IMR-90 (cell line): ENCODE measurements around the gene ARHGAP8.

Source experiments
- CEBPB ChIP-seq: IDR thresholded peaks from 2 replicates; pipeline ENCODE4 v1.6.1; 2012; ENCODE audit warnings: low read depth, low read length, improper control_type of control experiment
- CHD1 ChIP-seq: IDR thresholded peaks from 2 replicates; pipeline ENCODE4 v1.6.1; 2012; ENCODE audit warnings: low read depth, low read length, improper control_type of control experiment
- FOS ChIP-seq: fragments of 150-350 bp; IDR thresholded peaks from 2 replicates; pipeline ENCODE4 v1.6.1; 2016; ENCODE audit warnings: low read depth, low read length
- MAZ ChIP-seq: IDR thresholded peaks from 2 replicates; pipeline ENCODE4 v1.6.1; 2012; ENCODE audit warnings: low read depth, mild to moderate bottlenecking, low read length, improper control_type of control experiment, moderate library complexity, borderline replicate concordance
- NFE2L2 ChIP-seq: fragments of 150-350 bp; IDR thresholded peaks from 2 replicates; pipeline ENCODE4 v1.6.1; 2016; ENCODE audit warnings: low read depth, mild to moderate bottlenecking, low read length
- POLR2A ChIP-seq: IDR thresholded peaks from 2 replicates; pipeline ENCODE4 v1.6.1; 2012; ENCODE audit warnings: mild to moderate bottlenecking, low read depth, low read length
- RAD21 ChIP-seq: IDR thresholded peaks from 2 replicates; pipeline ENCODE4 v1.6.1; 2012; ENCODE audit warnings: low read length, improper control_type of control experiment
- SMC3 ChIP-seq: fragments of 150-350 bp; IDR thresholded peaks from 2 replicates; pipeline ENCODE4 v1.6.1; 2016; ENCODE audit warnings: low read depth, mild to moderate bottlenecking, antibody characterized with exemption, low read length, moderate library complexity
- TF ChIP-seq, protein P1 (sequence below): conservative IDR thresholded peaks from 2 replicates; pipeline ENCODE4 v1.5.1; 2012; ENCODE audit warnings: mild to moderate bottlenecking, low read depth, low read length, improper control_type of control experiment
- TF ChIP-seq, protein P2 (sequence below): fragments of 150-350 bp; IDR thresholded peaks from 2 replicates; pipeline ENCODE4 v1.6.1; 2017; ENCODE audit warnings: mild to moderate bottlenecking, antibody characterized with exemption, low read length, low read depth
- TF ChIP-seq, protein P3 (sequence below): fragments of 150-350 bp; IDR thresholded peaks from 2 replicates; pipeline ENCODE4 v1.6.1; 2016; ENCODE audit warnings: low read depth, mild to moderate bottlenecking, low read length, moderate library complexity, borderline replicate concordance

DNA sequence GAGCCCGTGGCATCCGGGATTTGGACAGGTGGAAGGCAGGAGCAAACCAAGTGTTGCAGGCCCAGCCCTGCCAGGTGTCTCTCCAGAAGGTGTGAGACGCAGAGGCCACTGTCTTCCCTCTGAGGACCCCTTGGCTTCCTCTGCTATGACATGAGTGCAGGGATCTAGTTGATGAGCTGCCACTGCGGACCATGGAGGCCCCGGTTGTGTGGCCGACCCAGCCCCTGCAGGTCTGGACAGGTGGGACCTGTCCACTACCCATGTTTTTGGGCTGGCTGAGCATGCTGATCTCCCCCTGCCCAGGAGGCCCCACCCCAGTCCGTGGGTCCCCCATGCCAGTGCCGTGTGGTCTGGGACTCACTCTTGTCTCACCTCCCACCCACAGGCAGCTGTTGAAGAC lies 27.5 kb upstream of the ARHGAP8 start:
- TF ChIP-seq, protein P1, sequence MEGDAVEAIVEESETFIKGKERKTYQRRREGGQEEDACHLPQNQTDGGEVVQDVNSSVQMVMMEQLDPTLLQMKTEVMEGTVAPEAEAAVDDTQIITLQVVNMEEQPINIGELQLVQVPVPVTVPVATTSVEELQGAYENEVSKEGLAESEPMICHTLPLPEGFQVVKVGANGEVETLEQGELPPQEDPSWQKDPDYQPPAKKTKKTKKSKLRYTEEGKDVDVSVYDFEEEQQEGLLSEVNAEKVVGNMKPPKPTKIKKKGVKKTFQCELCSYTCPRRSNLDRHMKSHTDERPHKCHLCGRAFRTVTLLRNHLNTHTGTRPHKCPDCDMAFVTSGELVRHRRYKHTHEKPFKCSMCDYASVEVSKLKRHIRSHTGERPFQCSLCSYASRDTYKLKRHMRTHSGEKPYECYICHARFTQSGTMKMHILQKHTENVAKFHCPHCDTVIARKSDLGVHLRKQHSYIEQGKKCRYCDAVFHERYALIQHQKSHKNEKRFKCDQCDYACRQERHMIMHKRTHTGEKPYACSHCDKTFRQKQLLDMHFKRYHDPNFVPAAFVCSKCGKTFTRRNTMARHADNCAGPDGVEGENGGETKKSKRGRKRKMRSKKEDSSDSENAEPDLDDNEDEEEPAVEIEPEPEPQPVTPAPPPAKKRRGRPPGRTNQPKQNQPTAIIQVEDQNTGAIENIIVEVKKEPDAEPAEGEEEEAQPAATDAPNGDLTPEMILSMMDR, result no peak
- TF ChIP-seq FOS, result no peak
- no peak for TF ChIP-seq POLR2A
- TF ChIP-seq, protein P2, sequence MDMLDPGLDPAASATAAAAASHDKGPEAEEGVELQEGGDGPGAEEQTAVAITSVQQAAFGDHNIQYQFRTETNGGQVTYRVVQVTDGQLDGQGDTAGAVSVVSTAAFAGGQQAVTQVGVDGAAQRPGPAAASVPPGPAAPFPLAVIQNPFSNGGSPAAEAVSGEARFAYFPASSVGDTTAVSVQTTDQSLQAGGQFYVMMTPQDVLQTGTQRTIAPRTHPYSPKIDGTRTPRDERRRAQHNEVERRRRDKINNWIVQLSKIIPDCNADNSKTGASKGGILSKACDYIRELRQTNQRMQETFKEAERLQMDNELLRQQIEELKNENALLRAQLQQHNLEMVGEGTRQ, result no peak
- TF ChIP-seq SMC3, result no peak
- TF ChIP-seq NFE2L2, result no peak
- TF ChIP-seq CHD1, result no peak
- no peak for TF ChIP-seq MAZ
- TF ChIP-seq, protein P3, sequence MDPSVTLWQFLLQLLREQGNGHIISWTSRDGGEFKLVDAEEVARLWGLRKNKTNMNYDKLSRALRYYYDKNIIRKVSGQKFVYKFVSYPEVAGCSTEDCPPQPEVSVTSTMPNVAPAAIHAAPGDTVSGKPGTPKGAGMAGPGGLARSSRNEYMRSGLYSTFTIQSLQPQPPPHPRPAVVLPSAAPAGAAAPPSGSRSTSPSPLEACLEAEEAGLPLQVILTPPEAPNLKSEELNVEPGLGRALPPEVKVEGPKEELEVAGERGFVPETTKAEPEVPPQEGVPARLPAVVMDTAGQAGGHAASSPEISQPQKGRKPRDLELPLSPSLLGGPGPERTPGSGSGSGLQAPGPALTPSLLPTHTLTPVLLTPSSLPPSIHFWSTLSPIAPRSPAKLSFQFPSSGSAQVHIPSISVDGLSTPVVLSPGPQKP, result no peak
- TF ChIP-seq RAD21, result no peak
- no peak for TF ChIP-seq CEBPB
